ENCODE measurements around the gene FBXO31.

Gene FBXO31

DNA sequence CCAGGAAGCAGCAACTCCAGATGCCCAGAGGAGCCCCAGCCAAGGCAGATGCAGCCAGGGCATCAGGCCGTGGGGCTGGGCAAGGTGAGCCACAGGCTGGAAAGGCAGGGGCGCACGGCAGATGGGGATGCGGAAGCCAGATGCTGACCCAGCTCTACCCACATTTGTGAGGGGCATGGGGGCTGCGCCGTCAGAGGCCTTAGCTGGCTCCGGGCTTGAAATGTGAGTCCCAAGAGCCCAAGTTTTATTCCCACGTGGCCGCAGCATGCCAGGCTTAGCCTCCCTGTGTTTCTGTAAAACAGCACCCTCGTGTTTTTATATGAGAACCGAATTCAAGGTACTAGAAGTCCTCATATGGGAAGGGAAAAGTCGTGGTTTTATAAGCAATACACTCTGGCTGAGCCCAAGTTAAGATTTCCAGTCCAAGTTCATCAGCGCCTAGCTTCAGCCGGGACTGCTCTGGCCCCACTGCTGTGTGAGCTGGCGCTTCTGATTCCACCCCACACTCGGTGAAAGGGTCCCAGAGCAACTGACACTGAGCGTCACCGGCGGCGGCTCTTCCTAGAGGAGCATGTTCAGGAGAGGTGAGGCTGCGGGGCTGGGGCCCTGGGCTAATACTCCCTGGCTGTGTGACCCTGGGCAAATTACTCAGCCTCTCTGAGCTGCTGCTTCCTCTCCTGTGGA is 59.7 kb downstream of the FBXO31 start:
- DNase-seq: peak; percentile 72 to 88

DNA sequence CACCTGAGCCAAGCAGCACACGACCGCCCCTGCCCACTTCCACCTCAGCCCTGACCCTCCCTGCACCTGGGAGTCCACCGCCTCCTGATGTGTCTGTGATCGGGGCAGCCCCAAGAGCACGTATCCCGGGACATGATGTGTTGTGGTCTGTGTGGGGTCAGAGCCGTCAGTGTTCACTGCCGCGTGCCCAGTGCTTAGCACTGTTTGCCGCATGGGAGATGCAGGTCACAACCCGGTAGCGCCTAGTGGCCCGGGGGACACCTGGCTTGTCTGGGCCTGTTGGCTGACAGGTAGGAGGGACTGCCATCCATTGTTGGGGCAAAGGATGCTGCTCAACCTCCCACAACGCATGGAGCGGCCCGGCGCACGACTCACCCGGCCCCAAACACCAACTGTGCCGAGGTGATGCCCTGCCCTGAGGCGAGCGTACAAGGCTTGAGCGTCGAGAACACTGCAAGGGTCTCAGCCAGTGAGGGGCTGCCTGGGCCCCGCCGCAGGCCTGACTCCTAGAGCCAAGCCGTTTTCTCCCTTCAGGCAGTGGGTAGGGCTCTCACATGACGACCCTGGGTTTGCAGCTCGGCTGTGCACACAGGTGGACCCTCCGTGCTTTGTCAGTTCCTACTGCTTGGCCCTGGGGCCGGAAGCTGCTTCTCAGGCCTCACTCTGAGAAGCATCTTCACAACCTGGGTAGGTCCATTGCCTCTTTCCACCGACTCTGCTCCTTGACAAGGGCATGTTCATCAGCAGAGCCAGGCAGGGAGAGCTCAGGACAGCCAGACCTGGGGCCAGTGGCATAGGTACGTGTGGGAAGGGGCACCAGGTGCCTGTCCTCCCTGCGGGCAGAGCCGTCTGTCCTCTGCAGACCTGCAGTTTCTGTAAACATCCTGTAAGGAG is 60.5 kb downstream of the FBXO31 start:
- DNase-seq: peak in 1 of 2 experiments; percentile 41

DNA sequence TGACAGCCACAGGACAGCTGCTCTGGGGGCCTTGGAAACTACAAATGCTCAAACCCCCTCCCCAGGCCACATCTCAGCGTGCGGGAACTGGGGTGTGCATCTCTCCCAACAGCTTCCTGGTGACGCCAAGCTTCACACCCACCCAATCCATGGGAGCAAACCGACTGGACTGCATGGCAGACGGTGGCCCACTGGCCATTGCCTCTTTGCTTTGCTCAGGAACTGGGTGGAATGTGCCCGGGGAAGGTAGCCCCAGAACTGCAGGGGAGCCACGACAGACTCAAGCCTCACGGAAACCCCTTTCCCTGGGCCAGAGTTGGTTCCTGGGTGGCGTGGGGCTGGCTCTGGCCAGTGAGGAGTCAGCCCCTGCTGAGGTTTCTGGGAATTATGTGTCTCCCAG is 61.2 kb downstream of the FBXO31 start:
- DNase-seq: no peak

DNA sequence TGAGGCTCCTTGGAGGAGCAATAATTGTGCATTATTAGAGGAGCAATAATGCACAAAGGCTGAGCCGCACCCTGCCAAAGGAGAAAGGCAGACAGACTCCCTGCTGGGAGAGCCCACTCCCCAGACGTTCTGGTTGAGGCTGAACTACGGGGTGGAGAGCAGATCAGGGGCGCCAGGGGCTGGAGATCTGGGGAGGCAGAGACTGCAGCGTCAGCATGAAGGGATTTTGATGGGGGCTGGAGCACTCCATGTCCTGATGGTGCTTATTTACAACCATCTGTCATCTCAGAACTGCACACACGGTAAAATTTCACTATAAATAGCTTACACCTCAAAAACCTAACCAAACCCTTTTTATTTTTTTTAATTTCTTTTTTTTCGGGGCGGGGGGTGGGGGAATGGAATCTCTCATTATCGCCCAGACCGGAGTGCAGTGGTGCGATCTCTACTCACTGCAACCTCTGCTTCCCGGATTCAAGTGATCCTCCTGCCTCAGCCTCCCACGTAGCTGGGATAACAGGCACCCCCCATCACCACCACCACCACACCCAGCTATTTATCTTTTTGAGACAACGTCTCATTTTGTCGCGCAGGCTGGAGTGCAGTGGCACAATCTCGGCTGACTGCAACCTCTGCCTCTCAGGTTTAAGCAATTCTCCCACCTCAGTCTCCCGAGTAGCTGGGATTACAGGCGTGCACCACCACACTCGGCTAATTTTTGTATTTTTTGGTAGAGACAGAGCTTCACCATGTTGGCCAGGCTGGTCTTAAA is 62.1 kb downstream of the FBXO31 start:
- peak; percentile 60 to 76 for DNase-seq

DNA sequence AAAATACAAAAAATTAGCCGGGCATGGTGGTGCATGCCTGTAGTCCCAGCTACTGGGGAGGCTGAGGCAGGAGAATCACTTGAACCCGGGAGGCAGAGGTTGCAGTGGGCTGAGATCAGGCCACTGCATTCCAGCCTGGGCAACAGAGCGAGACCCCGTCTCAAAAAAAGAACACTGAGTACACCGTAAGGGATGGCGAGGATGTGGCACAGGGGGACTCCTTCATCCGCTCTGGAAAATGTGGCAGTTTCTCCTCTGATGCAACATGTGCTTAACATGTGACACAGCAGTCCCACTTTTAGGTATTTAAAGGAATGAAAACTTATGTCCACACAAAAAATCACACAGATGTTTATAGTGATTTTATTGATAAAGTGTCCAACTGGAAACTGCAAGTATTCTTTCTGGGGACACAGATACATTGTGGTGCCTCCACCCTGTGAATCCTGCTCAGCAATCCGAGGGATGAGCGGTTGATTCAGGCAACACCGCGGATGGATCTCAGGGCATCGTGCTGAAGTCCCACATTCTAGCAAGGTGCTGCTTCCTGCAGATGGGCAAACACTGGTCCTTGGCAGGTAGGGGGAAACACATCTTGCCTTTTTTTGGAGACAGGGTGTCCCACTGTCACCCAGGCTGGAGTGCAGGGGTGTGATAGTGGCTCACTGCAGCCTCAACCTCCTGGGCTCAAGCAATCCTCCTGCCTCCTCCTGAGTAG is 62.9 kb downstream of the FBXO31 start:
- DNase-seq: no peak

DNA sequence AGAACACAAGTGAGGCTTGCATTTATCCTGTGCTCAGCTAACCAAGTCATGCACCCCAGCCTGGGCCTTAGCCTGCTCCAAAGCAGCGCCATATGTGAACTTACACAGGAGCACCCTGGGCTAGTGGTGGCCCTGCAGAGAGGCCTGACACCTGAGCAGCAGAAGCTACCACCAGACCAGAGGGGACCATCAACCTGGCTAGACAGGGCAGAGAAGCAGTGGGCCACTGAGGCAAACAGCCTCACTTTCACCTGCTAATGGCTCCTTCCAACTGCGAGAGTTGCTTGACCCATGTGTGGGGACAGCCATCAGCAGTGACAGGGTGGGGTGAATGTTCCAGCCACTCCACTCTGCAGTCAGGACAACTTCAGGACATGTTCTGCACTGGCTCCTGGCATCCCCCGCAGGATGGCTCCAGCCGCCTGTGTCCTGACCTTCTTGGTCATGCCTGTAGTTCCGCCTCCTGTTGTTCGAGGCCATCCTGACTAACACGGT is 63.5 kb downstream of the FBXO31 start:
- no peak for DNase-seq

DNA sequence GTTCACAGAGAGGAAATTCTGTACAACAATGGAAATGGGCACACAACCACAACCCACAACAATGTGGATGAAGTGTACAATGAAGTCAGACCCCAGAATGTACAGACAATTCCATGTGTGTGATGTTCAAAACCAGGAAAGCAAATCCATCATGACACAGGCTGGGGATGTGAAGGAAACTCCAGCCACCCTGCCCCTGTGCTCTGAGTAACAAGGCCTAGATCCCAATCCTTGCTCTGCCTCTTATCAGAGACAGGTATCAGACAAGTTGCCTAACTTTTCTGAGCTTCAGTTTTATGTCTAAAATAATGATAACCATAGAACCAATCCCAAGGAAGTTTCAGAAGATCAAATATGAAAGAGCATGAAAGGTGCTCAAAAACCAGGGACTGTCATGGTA is 64.6 kb downstream of the FBXO31 start:
- DNase-seq: no peak

DNA sequence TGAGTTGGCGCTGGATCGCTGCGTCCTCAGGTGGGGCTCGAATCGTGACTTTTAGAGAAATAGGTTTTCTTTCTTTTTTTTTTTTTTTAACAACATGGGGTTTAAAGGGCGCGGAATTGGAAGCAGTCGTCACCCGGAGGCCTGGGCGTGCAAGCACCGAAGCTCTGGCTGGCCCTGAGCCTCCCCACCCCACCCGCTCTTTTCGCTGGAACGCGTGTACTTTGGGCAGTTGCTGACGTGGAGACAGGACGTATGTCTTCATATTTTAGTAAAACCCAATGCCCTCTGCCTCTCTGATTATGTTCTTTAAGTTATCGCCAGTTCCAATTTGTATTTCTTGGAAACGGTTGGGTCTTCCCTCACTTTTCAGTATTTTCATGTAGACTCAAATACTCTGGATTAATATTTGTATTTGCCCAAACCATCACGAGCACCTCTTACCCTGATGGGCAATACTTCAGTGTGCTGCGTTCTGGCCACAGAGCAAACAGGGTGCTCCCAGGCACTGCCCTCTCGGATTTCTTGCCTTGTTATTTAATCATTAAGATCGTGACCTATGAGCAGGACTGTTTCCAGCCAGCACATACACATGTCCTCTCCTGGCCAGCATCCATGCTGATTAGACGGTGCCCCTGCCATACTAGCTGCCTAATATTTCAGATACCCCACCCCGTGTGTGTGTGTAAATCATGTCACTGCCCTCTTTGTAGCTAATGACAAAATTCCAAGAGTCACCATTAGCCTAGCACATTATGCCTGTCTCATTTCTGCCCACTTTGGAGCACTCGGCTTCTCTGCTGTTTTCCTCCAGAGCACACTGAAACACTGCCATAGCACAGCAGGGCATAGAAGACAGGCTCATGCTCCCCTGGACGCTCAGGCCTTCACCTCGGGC is 65.6 kb downstream of the FBXO31 start:
- peak in 1 of 2 experiments; percentile 35 for DNase-seq

DNA sequence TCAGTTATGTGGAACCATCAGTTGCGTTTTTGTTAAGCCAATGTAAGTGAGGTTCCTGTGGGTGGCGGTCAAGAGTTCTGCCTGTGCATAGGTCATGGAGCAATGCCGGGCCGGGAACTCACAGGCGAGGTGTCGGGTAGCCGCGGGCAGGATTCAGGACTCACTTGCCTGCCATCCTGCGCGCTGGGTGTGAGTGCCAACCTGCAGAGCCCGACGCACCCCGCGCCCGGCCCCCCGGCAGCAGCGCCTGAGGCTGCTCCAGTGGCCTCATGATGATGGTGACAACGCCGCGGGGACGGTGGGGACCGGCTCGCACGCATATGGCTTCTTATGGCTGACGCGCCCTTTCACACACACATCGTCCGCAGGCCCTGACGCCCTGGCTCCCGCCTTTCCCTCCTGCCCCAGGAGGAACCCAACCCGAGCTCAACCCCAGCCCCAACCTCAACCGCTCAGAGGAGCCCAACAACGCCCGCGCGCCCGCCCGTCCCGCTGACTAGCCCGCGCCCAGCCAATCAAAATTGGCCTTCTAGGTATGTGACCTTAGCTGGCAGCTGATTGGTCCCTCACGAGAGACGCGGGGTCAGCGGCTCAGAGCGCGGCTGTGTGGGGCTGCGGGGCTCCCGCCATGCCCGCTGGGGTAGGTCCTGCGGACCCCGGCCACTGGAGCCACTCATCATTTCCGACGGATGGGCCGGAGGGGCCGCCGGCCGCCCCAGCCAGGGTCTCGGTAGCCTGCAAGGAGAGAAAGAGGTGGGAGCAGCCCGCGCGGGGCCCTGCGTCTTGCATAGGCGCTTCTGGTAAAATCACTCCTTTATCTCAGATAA is 66.4 kb downstream of the FBXO31 start, which contains the start of gene C16orf95:
C16orf95 (minus strand) TSS at position 470 of the 827 bp plus-strand sequence; CDS start at position 320, 150 bp downstream.
- DNase-seq: peak; percentile 93 to 96

DNA sequence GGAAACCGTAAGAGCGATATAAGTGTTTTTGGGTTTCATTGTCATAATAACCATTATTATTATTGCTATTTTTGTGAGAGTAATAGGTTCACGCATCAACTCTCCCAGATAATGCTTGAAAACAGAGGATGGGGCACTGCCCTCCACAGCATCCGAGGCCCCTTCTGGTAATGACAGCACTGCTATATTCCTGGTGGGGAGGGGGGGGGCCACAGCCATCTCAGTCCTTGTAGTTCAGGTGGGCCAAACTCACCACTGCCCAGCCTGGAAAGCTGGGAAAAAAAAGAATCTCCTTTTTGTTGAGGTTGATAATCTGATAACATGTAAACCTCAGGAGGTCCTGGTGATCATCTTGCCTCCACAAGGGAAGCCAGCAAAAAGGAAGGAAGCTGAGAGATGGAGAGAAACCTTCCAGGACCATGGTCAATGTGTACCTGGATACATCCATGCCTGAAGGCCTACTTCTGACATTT is 67.1 kb downstream of the FBXO31 start:
- no peak for DNase-seq

DNA sequence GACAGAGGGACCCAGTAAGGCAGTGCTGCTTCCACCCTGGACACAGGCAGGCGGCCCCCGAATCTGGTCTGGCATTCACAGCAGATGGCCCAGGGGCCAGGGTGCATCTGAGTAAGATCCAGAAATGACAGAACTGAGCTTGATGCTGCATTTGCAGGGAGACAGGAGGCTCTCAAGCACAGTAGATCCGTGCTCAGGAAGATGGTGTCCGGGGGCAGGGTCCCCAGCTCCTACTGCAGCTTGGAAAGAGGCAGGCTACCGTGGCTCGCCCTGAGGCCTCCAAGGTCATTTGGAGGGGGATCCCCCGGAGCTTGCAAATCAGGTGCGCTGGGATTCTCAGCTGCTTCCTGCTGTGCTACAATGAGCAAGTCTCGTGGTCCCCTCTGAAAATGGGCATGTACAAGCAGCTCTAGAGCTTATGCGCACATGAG is 68.6 kb downstream of the FBXO31 start:
- peak; percentile 75 to 88 for DNase-seq

DNA sequence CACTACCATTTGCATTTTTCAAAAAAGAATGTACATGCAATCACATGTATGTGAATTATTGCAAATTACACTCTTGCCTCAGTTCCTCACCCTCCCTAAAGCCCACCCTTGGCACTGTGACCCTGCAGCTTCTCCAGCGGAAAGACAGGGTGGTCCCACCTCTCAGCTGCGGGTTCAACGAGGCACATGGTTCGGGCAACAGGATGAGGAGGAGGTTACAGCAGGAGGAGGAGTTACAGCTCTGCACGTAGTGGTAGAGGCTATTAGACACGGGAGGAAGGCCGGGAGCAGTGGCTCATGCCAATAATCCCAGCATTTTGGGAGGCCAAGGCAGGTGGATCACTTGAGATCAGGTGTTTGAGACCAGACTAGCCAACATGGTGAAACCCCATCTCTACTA is 71.6 kb downstream of the FBXO31 start:
- no peak for DNase-seq

DNA sequence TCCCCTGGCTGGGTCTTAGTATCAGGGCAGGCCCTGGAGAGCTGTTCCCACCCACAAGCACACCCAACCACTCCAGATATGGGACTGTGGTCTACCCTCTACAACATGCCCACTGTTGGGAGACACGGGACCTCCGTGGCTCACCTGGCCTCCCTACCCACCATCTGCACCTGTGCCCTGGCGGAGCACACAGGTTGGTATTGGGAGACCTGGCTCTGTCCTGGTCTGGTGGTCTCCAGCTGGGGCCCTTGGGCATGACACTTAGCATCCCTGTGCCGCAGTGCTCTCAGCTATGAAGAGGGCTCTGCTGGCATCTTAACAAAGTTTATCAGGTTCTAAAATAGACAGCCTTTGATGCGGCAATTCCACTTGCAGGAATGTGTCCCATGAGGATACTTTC is 72.2 kb downstream of the FBXO31 start:
- DNase-seq: no peak

DNA sequence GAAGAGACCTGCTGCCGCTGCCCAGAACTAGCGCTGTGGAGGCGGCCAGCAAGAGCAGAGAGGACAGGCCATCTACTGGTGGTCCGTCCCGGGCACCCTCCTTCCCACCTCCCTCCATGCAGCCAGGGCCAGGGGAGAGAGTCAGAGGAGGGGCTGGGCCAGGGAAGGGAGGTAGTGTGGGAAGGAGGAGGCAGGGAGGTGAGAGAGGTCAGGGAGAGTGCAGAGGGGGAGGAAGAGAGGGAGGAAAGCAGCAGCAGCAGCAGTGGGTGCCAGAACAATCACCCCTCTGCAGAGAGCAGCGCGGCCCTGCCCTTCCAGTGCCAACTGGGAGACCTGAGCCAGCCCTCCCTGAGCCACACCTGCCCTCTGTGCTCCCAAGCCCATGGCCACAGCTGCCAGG is 73.0 kb downstream of the FBXO31 start:
- DNase-seq: no peak

DNA sequence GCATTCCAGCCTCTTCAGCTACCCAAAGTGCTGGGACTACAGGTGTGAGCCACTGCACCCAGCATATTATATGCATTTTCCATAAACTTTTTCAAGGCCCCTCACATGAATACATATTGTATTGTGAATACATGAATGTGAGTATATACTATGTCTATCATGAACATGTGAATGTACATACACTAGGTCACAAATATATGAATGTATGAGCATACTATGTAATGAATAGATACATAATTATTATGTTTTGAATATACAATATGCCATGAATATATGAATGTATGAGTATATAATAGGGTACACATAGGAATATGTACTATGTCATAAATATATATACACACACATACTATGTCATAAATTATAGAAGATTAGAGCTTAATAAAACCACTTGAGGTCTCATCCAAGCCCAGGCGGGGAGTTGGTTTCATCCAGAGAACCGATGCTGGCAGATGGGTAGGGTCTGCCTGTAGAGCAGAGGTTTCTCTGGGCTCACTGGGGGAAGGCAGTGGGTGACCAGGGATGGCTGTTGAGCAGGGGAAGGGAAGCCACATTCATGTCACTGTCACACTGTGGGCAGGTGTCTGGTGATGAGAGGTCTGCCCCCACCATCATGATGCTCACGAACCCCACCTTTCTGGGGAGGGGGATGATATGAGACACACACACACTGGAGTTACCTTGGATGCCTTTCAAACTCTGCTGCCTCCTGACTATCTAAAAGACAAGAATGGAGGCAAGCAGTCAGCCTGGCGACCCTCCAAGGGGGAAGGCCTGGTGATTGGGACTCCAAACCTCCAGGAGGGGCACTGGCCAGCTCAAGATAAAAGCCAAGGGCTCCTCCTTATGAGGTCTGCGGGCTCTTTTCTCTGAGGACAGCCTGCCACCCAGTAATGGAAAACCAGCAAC is 73.7 kb downstream of the FBXO31 start:
- DNase-seq: no peak

DNA sequence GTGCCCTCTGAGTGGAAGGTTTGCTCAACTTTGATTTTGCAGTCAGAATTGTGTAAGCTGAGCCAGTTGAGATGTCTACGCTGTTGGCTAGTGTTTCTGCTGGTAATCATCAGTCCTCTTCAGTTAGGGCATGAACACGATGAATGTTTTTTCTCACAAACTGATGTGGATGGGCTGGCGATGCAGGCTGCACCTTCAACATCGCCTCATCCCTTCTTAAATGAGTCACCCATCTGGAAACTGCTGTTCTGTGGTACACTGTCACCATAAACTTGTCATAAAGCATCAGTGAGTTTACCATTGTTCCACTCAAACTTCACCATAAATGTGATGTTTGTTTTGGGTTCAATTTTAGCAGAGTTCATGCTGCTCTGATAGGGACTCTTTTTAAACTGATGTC is 74.8 kb downstream of the FBXO31 start:
- no peak for DNase-seq

DNA sequence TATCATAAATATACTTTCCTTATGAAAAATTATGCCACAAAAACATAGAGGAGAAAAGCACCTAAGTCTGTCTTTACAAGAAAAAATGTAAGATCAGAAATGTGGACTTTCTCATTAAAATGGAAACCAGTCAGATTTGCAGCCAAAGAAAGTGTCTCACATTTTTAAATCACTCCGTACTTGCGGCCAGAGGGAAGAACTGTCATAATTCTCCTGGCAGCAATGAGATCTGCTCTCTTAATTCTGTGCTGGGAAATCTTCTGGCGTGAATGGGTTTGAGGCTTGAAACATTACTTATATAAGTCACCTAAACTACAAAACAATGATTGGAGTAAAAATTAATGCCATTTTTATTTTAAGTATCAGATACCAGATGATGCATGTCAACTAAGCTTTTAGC is 77.1 kb downstream of the FBXO31 start:
- DNase-seq: no peak

DNA sequence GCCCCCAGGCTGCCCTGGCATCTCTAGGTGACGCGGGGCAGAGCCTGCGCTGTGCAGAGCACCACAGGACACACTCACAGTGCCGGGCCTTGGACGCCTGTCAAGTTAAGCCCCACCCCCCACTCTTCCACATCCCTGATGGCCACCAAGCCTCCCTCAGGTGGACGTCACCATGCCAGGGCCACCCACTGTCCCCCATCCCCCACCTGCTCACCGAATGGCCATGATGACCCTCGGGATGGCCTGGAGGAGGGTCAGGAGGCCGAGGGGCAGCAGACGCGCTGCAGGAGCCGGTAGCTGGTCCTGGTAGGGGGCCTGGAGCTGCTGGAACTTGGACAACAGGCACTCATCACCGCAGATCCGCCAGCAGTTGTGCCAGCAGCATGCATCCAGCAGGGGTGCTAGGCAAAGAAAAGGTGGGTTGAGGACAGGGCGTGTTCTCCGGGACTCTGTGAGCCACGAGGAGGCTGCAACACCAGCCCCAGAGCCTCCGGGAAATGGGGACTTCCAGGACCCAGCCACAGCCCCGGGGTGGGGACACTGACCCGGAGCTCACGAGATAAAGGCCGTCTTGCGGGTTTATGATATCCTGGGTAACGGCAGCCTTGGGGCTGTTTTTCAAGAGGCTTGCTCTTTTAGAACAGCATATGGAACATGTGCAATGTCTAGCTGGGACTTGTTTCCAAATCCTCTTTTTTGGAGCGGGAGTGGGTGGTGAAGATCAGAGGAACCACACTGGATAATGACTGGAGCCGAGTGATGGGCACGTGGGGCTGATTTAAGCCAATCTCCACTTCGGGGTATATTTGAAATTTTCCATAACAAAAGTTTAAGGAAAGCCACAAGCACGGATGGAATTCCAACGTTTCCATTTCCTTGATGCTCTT is 77.8 kb downstream of the FBXO31 start:
- no peak for DNase-seq
